Smooth muscle cell (in vitro differentiated cells): Measurements from ENCODE around the gene SEC11A. TPM values are rescaled to one million over a fixed set of nuclear protein-coding genes. Genes with fewer than 3 reads are reported as not detected.
"Not testable (repeated sequence)": the region's sequence is repeated elsewhere in the genome, so short reads cannot be mapped to it uniquely, and the experiment has no call there.

Experiments used
- DNase-seq: peaks from one replicate; lab custom pipeline; 2025; ENCODE audit not compliant: unreplicated experiment; lab: John Stamatoyannopoulos, UW
- H2AFZ ChIP-seq: fragments of 200-600 bp; sonication (generic); 2 replicates; pipeline ENCODE4 v1.6.0; 2016; ENCODE audit warnings: antibody characterized with exemption, low read depth, mild to moderate bottlenecking
- H3F3A ChIP-seq: fragments of 200-600 bp; sonication (generic); 2 replicates; pipeline ENCODE4 v1.6.0; 2017; ENCODE audit warnings: antibody characterized with exemption, low read depth
- H3K27ac ChIP-seq: fragments of 200-600 bp; sonication (generic); 2 replicates; pipeline ENCODE4 v1.5.1; 2016; ENCODE audit warnings: low read depth, mild to moderate bottlenecking
- H3K27me3 ChIP-seq: fragments of 200-600 bp; sonication (generic); 2 replicates; pipeline ENCODE4 v1.6.1; 2016; ENCODE audit warnings: low read depth, mild to moderate bottlenecking
- H3K36me3 ChIP-seq: fragments of 200-600 bp; sonication (generic); 2 replicates; pipeline ENCODE4 v1.5.1; 2016; ENCODE audit warnings: low read depth
- H3K4me1 ChIP-seq: fragments of 200-600 bp; sonication (generic); 2 replicates; pipeline ENCODE4 v1.5.1; 2016; ENCODE audit warnings: low read depth
- H3K4me2 ChIP-seq: fragments of 200-600 bp; sonication (generic); 2 replicates; pipeline ENCODE4 v1.6.0; 2016; ENCODE audit warnings: mild to moderate bottlenecking
- H3K4me3 ChIP-seq: fragments of 200-600 bp; sonication (generic); 2 replicates; pipeline ENCODE4 v1.5.1; 2016; ENCODE audit warnings: mild to moderate bottlenecking
- H3K79me2 ChIP-seq: fragments of 200-600 bp; sonication (generic); 2 replicates; pipeline ENCODE4 v1.6.0; 2016; ENCODE audit warnings: low read depth, mild to moderate bottlenecking
- H3K9ac ChIP-seq: fragments of 200-600 bp; sonication (generic); 2 replicates; pipeline ENCODE4 v1.6.0; 2016; ENCODE audit warnings: low read depth
- H3K9me3 ChIP-seq: fragments of 200-600 bp; sonication (generic); replicated peaks from 2 replicates; pipeline ENCODE4 v1.5.1; 2016; ENCODE audit warnings: low read depth
- H4K20me1 ChIP-seq: fragments of 200-600 bp; sonication (generic); 2 replicates; pipeline ENCODE4 v1.6.0; 2016; ENCODE audit warnings: low read depth
- CTCF ChIP-seq: fragments of 200-600 bp; sonication (generic); IDR thresholded peaks from 2 replicates; pipeline ENCODE4 v1.5.1; 2017; ENCODE audit warnings: borderline replicate concordance, mild to moderate bottlenecking, antibody characterized with exemption; ENCODE audit not compliant: insufficient read depth, poor library complexity, severe bottlenecking
- WGBS: methylation state at CpG from one replicate; pipeline ENCODE4 v1.1.7; 2016; ENCODE audit warnings: low lambda C conversion rate; 5-methylcytosine and 5-hydroxymethylcytosine counted together
- polyA plus RNA-seq: library from polyadenylated mRNA; unstranded; fragments of >200 nt; fragmentation: Nextera tagmentation; extraction: Ambion mirVana; gene quantifications from 2 replicates; pipeline ENCODE4 v1.2.1, GENCODE V29; 2016
- total RNA-seq: library from RNA; depleted of rRNA; stranded (reverse); fragments of >200 nt; gene quantifications from 2 replicates; pipeline ENCODE4 v1.2.3, GENCODE V29; 2014

SEC11A gene
- total and polyA plus RNA-seq, 2 experiments from 2014 or later, result 228 to 276 TPM

- no peak for TF ChIP-seq CTCF
- Histone ChIP-seq H3K9ac (no peak overlapping the region), H3K4me2 (no peak overlapping the region), H4K20me1 (peaks cover 98% of the 10 kb centered on the region), H3K9me3 (no peaks in the 10 kb centered on the region), H3F3A (no peaks in the 10 kb centered on the region), H3K79me2 (peaks cover 98% of the 10 kb centered on the region), H3K36me3 (no peaks in the 10 kb centered on the region), H3K27ac (no peak overlapping the region), H2AFZ (no peak overlapping the region), H3K27me3 (no peaks in the 10 kb centered on the region), H3K4me1 (no peaks in the 10 kb centered on the region), H3K4me3 (no peak overlapping the region)
- no peak for DNase-seq
- WGBS, result 78% methylated on average over 1 of the region's 1 CpG
These were observed 18.5 kb downstream of the SEC11A start for GRCh38 chr15:84697236-84697990.

GRCh38 chr15:84696757-84697156, 19.2 kb downstream of the SEC11A start:
- Histone ChIP-seq H3K9me3 (no peaks in the 10 kb centered on the region), H3K36me3 (no peaks in the 10 kb centered on the region), H3K27me3 (no peaks in the 10 kb centered on the region), H3K4me1 (no peaks in the 10 kb centered on the region), H3K4me3 (no peak overlapping the region), H3K9ac (no peak overlapping the region), H3K79me2 (peaks cover 98% of the 10 kb centered on the region), H4K20me1 (peaks cover 98% of the 10 kb centered on the region), H3K27ac (no peak overlapping the region), H3K4me2 (no peak overlapping the region), H2AFZ (no peak overlapping the region), H3F3A (no peaks in the 10 kb centered on the region)
- no peak for DNase-seq
- no peak for TF ChIP-seq CTCF
- 97% methylated on average over 4 of the region's 4 CpGs for WGBS

GRCh38 chr15:84690342-84690741, 25.6 kb downstream of the SEC11A start:
- Histone ChIP-seq H3K27me3 (no peaks in the 10 kb centered on the region), H3K79me2 (peaks cover 76% of the 10 kb centered on the region), H3K9ac (no peak overlapping the region), H4K20me1 (peaks cover 55% of the 10 kb centered on the region), H3F3A (peaks cover 8% of the 10 kb centered on the region), H3K36me3 (peaks cover 14% of the 10 kb centered on the region), H3K4me2 (no peak overlapping the region), H3K27ac (no peak overlapping the region), H3K9me3 (no peaks in the 10 kb centered on the region), H3K4me3 (no peak overlapping the region), H3K4me1 (no peaks in the 10 kb centered on the region), H2AFZ (no peak overlapping the region)
- no peak for DNase-seq
- no peak for TF ChIP-seq CTCF
- 96% methylated on average over 8 of the region's 8 CpGs for WGBS

- H3K4me2 ChIP-seq, result no peak overlapping the region
- WGBS, result 98% methylated on average over 4 of the region's 4 CpGs
- H3K4me3 ChIP-seq, result no peak overlapping the region
- H2AFZ ChIP-seq, result no peak overlapping the region
- peaks cover 14% of the 10 kb centered on the region for H3K36me3 ChIP-seq
- no peaks in the 10 kb centered on the region for H3K4me1 ChIP-seq
- peaks cover 8% of the 10 kb centered on the region for H3F3A ChIP-seq
- no peak overlapping the region for H3K9ac ChIP-seq
- no peak for TF ChIP-seq CTCF
- H3K79me2 ChIP-seq, result peaks cover 72% of the 10 kb centered on the region
- no peaks in the 10 kb centered on the region for H3K27me3 ChIP-seq
- H4K20me1 ChIP-seq, result peaks cover 56% of the 10 kb centered on the region
- H3K9me3 ChIP-seq, result no peaks in the 10 kb centered on the region
- no peak overlapping the region for H3K27ac ChIP-seq
- DNase-seq, result no peak
These were observed 26.1 kb downstream of the SEC11A start for GRCh38 chr15:84689858-84690257.

DNA sequence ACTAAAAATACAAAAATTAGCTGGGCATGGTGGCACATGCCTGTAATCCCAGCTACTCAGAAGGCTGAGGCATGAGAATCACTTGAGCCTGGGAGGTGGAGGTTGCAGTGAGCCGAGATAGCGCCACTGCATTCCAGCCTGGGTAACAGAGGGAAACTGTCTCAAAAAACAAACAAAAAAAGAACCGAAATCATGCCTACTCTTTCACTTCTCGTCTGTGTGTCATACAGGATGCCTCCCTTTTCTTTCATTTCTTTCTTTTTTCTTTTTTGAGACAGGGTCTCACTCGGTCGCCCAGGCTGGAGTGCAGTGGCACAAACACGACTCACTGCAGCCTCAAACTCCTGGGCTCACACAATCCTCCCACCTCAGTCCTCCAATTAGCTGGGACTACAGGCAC, 29.5 kb downstream of the SEC11A start:
- peaks cover 58% of the 10 kb centered on the region for H3K79me2 ChIP-seq
- H3K27ac ChIP-seq, result peak overlapping the region; percentile 68
- H3K27me3 ChIP-seq, H3K4me3 ChIP-seq, H3K4me1 ChIP-seq, H3K9me3 ChIP-seq, H3K4me2 ChIP-seq, H3K9ac ChIP-seq, DNase-seq, H2AFZ ChIP-seq: not testable (repeated sequence)
- peaks cover 45% of the 10 kb centered on the region for H4K20me1 ChIP-seq
- 96% methylated on average over 7 of the region's 7 CpGs for WGBS
- H3F3A ChIP-seq, result peaks cover 13% of the 10 kb centered on the region
- peaks cover 14% of the 10 kb centered on the region for H3K36me3 ChIP-seq
